Activated T-helper 17 cell treated with anti-CD3 and anti-CD28 coated beads, Interleukin-2, amount 50 U/mL, for 72 hours (primary cell): ENCODE data around the gene CEP128. TPM values are rescaled to one million over a fixed set of nuclear protein-coding genes. Genes with fewer than 3 reads are reported as not detected.
"Not testable (repeated sequence)": the region's sequence is repeated elsewhere in the genome, so short reads cannot be mapped to it uniquely, and the experiment has no call there.

Experiments used
- ATAC-seq: fragments of 150-1000 bp; cut with Tn5 transposase; replicated peaks from 2 replicates; pipeline ENCODE4 v1.10.0; 2021; ENCODE audit warnings: mild to moderate bottlenecking, moderate library complexity
- H3K27ac Mint-ChIP-seq: one replicate; pipeline ENCODE4 v1.8.0; 2022; ENCODE audit warnings: mixed read lengths
- H3K27me3 Mint-ChIP-seq: one replicate; pipeline ENCODE4 v1.8.0; 2022; ENCODE audit warnings: mixed read lengths
- H3K36me3 Mint-ChIP-seq: one replicate; pipeline ENCODE4 v1.8.0; 2022; ENCODE audit warnings: low read depth, mild to moderate bottlenecking, mixed read lengths
- H3K4me1 Mint-ChIP-seq: one replicate; pipeline ENCODE4 v1.8.0; 2022; ENCODE audit warnings: mixed read lengths
- H3K4me3 Mint-ChIP-seq: one replicate; pipeline ENCODE4 v1.8.0; 2022; ENCODE audit warnings: mild to moderate bottlenecking, mixed read lengths
- H3K9me3 Mint-ChIP-seq: one replicate; pipeline ENCODE4 v1.8.0; 2022; ENCODE audit warnings: mixed read lengths
- total RNA-seq, 2 donors: library from RNA; stranded (reverse); gene quantifications; one replicate each; pipeline ENCODE4 v1.2.3, GENCODE V29; 2022

The CEP128 gene
- total RNA-seq, 2 donors from 2014 or later = 23.4 to 34.6 TPM

- no peaks in the 10 kb centered on the region for H3K9me3 Mint-ChIP-seq
- no peak for ATAC-seq
- peak overlapping the region; percentile 61 for H3K27ac Mint-ChIP-seq
- no peaks in the 10 kb centered on the region for H3K36me3 Mint-ChIP-seq
- H3K4me1 Mint-ChIP-seq = peaks cover 22% of the 10 kb centered on the region
- peaks cover 4% of the 10 kb centered on the region for H3K27me3 Mint-ChIP-seq
- no peak overlapping the region for H3K4me3 Mint-ChIP-seq
Measured at GRCh38 chr14:80958939-80959338, 17.4 kb upstream of the CEP128 start.

- ATAC-seq = no peak
- H3K27ac Mint-ChIP-seq = peak overlapping the region; percentile 61
- peaks cover 4% of the 10 kb centered on the region for H3K27me3 Mint-ChIP-seq
- no peaks in the 10 kb centered on the region for H3K36me3 Mint-ChIP-seq
- H3K9me3 Mint-ChIP-seq = no peaks in the 10 kb centered on the region
- H3K4me1 Mint-ChIP-seq = peaks cover 22% of the 10 kb centered on the region
- H3K4me3 Mint-ChIP-seq = peak overlapping the region; percentile 24
Measured at GRCh38 chr14:80958226-80958625, 16.7 kb upstream of the CEP128 start.

- peaks cover 22% of the 10 kb centered on the region for H3K4me1 Mint-ChIP-seq
- H3K9me3 Mint-ChIP-seq = no peaks in the 10 kb centered on the region
- no peak overlapping the region for H3K27ac Mint-ChIP-seq
- no peaks in the 10 kb centered on the region for H3K36me3 Mint-ChIP-seq
- no peak for ATAC-seq
- H3K4me3 Mint-ChIP-seq = no peak overlapping the region
- peaks cover 4% of the 10 kb centered on the region for H3K27me3 Mint-ChIP-seq
Measured at GRCh38 chr14:80957613-80958012, 16.1 kb upstream of the CEP128 start.

GRCh38 chr14:80956922-80957321 is 15.4 kb upstream of the CEP128 start:
- peaks cover 4% of the 10 kb centered on the region for H3K27me3 Mint-ChIP-seq
- no peak for ATAC-seq
- no peak overlapping the region for H3K4me3 Mint-ChIP-seq
- H3K27ac Mint-ChIP-seq = no peak overlapping the region
- H3K4me1 Mint-ChIP-seq = peaks cover 22% of the 10 kb centered on the region
- no peaks in the 10 kb centered on the region for H3K9me3 Mint-ChIP-seq
- no peaks in the 10 kb centered on the region for H3K36me3 Mint-ChIP-seq

GRCh38 chr14:80956102-80956501 is 14.6 kb upstream of the CEP128 start:
- Mint-ChIP-seq H3K4me1 (peaks cover 22% of the 10 kb centered on the region), H3K27me3 (peaks cover 4% of the 10 kb centered on the region), H3K36me3 (no peaks in the 10 kb centered on the region), H3K9me3 (no peaks in the 10 kb centered on the region), H3K27ac (no peak overlapping the region), H3K4me3 (peak overlapping the region; percentile 92)
- no peak for ATAC-seq

- H3K9me3 Mint-ChIP-seq = no peaks in the 10 kb centered on the region
Measured at GRCh38 chr14:80955416-80955941, 13.9 kb upstream of the CEP128 start, which contains the start of gene TSHR. Gene TSHR, plus strand, starts transcription at chr14:80955621. Its CDS starts 60 bp downstream, at chr14:80955681.

GRCh38 chr14:80954687-80955299 is 13.3 kb upstream of the CEP128 start:
- peak overlapping the region; percentile 66 for H3K27ac Mint-ChIP-seq
- peaks cover 4% of the 10 kb centered on the region for H3K27me3 Mint-ChIP-seq
- H3K36me3 Mint-ChIP-seq = no peaks in the 10 kb centered on the region
- peak overlapping the region; percentile 92 for H3K4me3 Mint-ChIP-seq
- no peaks in the 10 kb centered on the region for H3K9me3 Mint-ChIP-seq
- H3K4me1 Mint-ChIP-seq = peaks cover 15% of the 10 kb centered on the region
- peak; percentile 53 for ATAC-seq

More at GRCh38 chr14:80955416-80955941, 13.9 kb upstream of the CEP128 start, which contains the start of gene TSHR:
- Mint-ChIP-seq H3K27me3 (peaks cover 4% of the 10 kb centered on the region), H3K27ac (peak within 1 kb of the TSS; percentile 66), H3K36me3 (no peaks in the 10 kb centered on the region), H3K4me1 (peaks cover 22% of the 10 kb centered on the region), H3K4me3 (peak within 1 kb of the TSS; percentile 92)
- no peak for ATAC-seq

- H3K9me3 Mint-ChIP-seq, ATAC-seq, H3K36me3 Mint-ChIP-seq, H3K27ac Mint-ChIP-seq, H3K4me1 Mint-ChIP-seq, H3K27me3 Mint-ChIP-seq, H3K4me3 Mint-ChIP-seq: not testable (repeated sequence)
Measured at GRCh38 chr14:80953211-80953610, 11.7 kb upstream of the CEP128 start.

GRCh38 chr14:80951491-80951890 is 10.0 kb upstream of the CEP128 start:
- H3K4me3 Mint-ChIP-seq = no peak overlapping the region
- ATAC-seq = no peak
- peaks cover 1% of the 10 kb centered on the region for H3K36me3 Mint-ChIP-seq
- H3K4me1 Mint-ChIP-seq = peaks cover 5% of the 10 kb centered on the region
- peaks cover under 1% of the 10 kb centered on the region for H3K9me3 Mint-ChIP-seq
- no peak overlapping the region for H3K27ac Mint-ChIP-seq
- peaks cover 4% of the 10 kb centered on the region for H3K27me3 Mint-ChIP-seq

GRCh38 chr14:80948291-80948690 is 6.8 kb upstream of the CEP128 start:
- peaks cover 5% of the 10 kb centered on the region for H3K36me3 Mint-ChIP-seq
- peaks cover 7% of the 10 kb centered on the region for H3K4me1 Mint-ChIP-seq
- no peaks in the 10 kb centered on the region for H3K27me3 Mint-ChIP-seq
- peaks cover 4% of the 10 kb centered on the region for H3K9me3 Mint-ChIP-seq
- ATAC-seq = no peak
- no peak overlapping the region for H3K27ac Mint-ChIP-seq
- H3K4me3 Mint-ChIP-seq = no peak overlapping the region

- peaks cover 16% of the 10 kb centered on the region for H3K4me1 Mint-ChIP-seq
- H3K27ac Mint-ChIP-seq = peak overlapping the region; percentile 92
- peak overlapping the region; percentile 58 for H3K4me3 Mint-ChIP-seq
- ATAC-seq = peak; percentile 78
- H3K27me3 Mint-ChIP-seq = no peaks in the 10 kb centered on the region
- peaks cover 5% of the 10 kb centered on the region for H3K36me3 Mint-ChIP-seq
- H3K9me3 Mint-ChIP-seq = peaks cover 4% of the 10 kb centered on the region
Measured at GRCh38 chr14:80946797-80947196, 5.3 kb upstream of the CEP128 start.

- Mint-ChIP-seq H3K4me1 (peaks cover 16% of the 10 kb centered on the region), H3K9me3 (peaks cover 4% of the 10 kb centered on the region), H3K4me3 (peak overlapping the region; percentile 58), H3K27me3 (no peaks in the 10 kb centered on the region), H3K36me3 (peaks cover 5% of the 10 kb centered on the region), H3K27ac (peak overlapping the region; percentile 92)
- peak; percentile 52 for ATAC-seq
Measured at GRCh38 chr14:80946187-80946586, 4.6 kb upstream of the CEP128 start.

- H3K27me3 Mint-ChIP-seq = no peaks in the 10 kb centered on the region
Measured at GRCh38 chr14:80944861-80945617, 3.5 kb upstream of the CEP128 start.

GRCh38 chr14:80942191-80942600 is 658 bp upstream of the CEP128 start:
- Mint-ChIP-seq H3K4me3 (peak overlapping the region; percentile 90), H3K36me3 (peaks cover 5% of the 10 kb centered on the region), H3K27ac (peak overlapping the region; percentile 95), H3K27me3 (no peaks in the 10 kb centered on the region), H3K4me1 (peaks cover 16% of the 10 kb centered on the region), H3K9me3 (peaks cover 4% of the 10 kb centered on the region)
- peak; percentile 46 for ATAC-seq

More at GRCh38 chr14:80944861-80945617, 3.5 kb upstream of the CEP128 start:
- H3K4me3 Mint-ChIP-seq = no peak overlapping the region
- H3K27ac Mint-ChIP-seq = no peak overlapping the region
- ATAC-seq = no peak
- peaks cover 16% of the 10 kb centered on the region for H3K4me1 Mint-ChIP-seq
- H3K9me3 Mint-ChIP-seq = peaks cover 4% of the 10 kb centered on the region
- H3K36me3 Mint-ChIP-seq = peaks cover 5% of the 10 kb centered on the region

GRCh38 chr14:80940146-80940545 is 1.4 kb downstream of the CEP128 start:
- Mint-ChIP-seq H3K9me3 (no peaks in the 10 kb centered on the region), H3K27me3 (no peaks in the 10 kb centered on the region), H3K27ac (peak overlapping the region; percentile 12), H3K36me3 (no peaks in the 10 kb centered on the region), H3K4me1 (peaks cover 14% of the 10 kb centered on the region), H3K4me3 (peak overlapping the region; percentile 90)
- peak; percentile 55 for ATAC-seq
